ENCODE results near the gene STAT5B. TPM values are rescaled to one million over a fixed set of nuclear protein-coding genes. Genes with fewer than 3 reads are reported as not detected.

STAT5B gene
- total and polyA plus RNA-seq, 2 of the 13 experiments (the other 11 are each of a cell fraction or from before 2014, with no cell fraction given), result 21.0 to 42.8 TPM

DNA sequence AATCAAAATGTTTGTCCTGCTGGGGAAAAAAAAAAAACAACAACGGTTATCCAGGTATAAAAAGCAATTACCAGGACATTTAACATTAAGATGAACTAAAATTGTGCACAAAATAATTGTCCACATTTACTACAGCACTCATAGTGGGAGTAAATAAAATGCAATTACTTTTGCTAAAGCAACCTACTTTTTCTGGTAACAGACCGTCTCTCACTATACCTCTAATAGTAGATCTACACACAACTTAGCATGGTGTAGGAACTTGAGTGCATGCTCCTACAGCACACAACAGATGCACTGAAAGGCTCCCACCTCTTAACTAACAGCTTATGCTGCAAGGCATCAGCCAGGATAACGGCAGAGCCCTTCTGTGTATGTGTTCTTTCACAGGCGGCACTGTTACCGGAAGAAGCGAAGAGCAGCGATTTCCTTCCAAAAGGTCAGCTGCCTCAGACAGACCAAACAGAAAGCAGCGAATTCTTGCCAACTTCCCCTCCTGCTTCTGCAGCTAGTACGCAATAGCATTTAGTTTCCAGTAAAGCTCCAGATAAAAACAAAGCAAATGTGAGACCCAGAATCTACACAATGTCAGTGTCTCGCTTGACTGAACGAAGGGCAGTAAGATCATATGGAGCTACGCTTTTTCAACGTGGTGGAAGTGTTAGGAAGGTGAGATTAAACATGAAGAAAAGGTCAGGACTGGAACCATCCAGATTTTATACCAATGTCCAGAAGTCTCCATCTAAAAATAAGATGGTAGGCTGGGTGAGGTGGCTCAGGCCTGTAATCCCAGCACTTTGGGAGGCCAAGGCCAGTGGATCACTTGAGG, 27.6 kb downstream of the STAT5B start (continued):
- no peak for TF ChIP-seq ZNF672 (CRISPR knock-in tag; IDR thresholded peaks at IDR 0.05)
- TF ChIP-seq, protein P1, sequence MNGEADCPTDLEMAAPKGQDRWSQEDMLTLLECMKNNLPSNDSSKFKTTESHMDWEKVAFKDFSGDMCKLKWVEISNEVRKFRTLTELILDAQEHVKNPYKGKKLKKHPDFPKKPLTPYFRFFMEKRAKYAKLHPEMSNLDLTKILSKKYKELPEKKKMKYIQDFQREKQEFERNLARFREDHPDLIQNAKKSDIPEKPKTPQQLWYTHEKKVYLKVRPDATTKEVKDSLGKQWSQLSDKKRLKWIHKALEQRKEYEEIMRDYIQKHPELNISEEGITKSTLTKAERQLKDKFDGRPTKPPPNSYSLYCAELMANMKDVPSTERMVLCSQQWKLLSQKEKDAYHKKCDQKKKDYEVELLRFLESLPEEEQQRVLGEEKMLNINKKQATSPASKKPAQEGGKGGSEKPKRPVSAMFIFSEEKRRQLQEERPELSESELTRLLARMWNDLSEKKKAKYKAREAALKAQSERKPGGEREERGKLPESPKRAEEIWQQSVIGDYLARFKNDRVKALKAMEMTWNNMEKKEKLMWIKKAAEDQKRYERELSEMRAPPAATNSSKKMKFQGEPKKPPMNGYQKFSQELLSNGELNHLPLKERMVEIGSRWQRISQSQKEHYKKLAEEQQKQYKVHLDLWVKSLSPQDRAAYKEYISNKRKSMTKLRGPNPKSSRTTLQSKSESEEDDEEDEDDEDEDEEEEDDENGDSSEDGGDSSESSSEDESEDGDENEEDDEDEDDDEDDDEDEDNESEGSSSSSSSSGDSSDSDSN (CRISPR knock-in tag; IDR thresholded peaks at IDR 0.05), result 0 out of 2 replicates have a peak, but pooled peaks have one; percentile 49
- no peak for TF ChIP-seq HNRNPUL1 (IDR thresholded peaks at IDR 0.05; ENCODE audit: low read depth, low read length)
- no peak for TF ChIP-seq MAF1 (CRISPR knock-in tag; IDR thresholded peaks at IDR 0.05; ENCODE audit: borderline replicate concordance)
- TF ChIP-seq CHCHD3 (CRISPR knock-in tag; IDR thresholded peaks at IDR 0.05), result no peak
- TF ChIP-seq, protein P2, sequence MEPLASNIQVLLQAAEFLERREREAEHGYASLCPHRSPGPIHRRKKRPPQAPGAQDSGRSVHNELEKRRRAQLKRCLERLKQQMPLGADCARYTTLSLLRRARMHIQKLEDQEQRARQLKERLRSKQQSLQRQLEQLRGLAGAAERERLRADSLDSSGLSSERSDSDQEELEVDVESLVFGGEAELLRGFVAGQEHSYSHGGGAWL (CRISPR knock-in tag; IDR thresholded peaks at IDR 0.05), result 0 out of 2 replicates have a peak, but pooled peaks have one; percentile 43
- TF ChIP-seq, protein P3, sequence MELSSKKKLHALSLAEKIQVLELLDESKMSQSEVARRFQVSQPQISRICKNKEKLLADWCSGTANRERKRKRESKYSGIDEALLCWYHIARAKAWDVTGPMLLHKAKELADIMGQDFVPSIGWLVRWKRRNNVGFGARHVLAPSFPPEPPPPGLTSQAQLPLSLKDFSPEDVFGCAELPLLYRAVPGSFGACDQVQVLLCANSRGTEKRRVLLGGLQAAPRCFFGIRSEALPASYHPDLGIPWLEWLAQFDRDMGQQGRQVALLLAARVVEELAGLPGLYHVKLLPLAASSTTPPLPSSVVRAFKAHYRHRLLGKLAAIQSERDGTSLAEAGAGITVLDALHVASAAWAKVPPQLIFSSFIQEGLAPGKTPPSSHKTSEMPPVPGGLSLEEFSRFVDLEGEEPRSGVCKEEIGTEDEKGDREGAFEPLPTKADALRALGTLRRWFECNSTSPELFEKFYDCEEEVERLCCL (CRISPR knock-in tag; IDR thresholded peaks at IDR 0.05; ENCODE audit: borderline replicate concordance), result no peak
- peak; percentile 58; the same call in 1 of the 2 replicates for TF ChIP-seq ZFX (CRISPR knock-in tag; IDR thresholded peaks at IDR 0.05; ENCODE audit: low read depth)
- no peak for TF ChIP-seq WIZ (CRISPR knock-in tag; IDR thresholded peaks at IDR 0.05)
- TF ChIP-seq KAT2B (IDR thresholded peaks at IDR 0.05; ENCODE audit: borderline replicate concordance, low read depth, low read length), result no peak
- TF ChIP-seq ETV6 (CRISPR knock-in tag; conservative IDR thresholded peaks at IDR 0.05), result no peak
- no peak for TF ChIP-seq ZNF44 (CRISPR knock-in tag; IDR thresholded peaks at IDR 0.05)
- no peak for TF ChIP-seq ZNF30 (CRISPR knock-in tag; IDR thresholded peaks at IDR 0.05)
- TF ChIP-seq, protein P4, sequence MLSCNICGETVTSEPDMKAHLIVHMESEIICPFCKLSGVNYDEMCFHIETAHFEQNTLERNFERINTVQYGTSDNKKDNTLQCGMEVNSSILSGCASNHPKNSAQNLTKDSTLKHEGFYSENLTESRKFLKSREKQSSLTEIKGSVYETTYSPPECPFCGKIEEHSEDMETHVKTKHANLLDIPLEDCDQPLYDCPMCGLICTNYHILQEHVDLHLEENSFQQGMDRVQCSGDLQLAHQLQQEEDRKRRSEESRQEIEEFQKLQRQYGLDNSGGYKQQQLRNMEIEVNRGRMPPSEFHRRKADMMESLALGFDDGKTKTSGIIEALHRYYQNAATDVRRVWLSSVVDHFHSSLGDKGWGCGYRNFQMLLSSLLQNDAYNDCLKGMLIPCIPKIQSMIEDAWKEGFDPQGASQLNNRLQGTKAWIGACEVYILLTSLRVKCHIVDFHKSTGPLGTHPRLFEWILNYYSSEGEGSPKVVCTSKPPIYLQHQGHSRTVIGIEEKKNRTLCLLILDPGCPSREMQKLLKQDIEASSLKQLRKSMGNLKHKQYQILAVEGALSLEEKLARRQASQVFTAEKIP (CRISPR knock-in tag; IDR thresholded peaks at IDR 0.05; ENCODE audit: borderline replicate concordance), result no peak
- TF ChIP-seq IKZF4 (CRISPR knock-in tag; IDR thresholded peaks at IDR 0.05; ENCODE audit: borderline replicate concordance, low read depth, not compliant biosample characterization), result no peak
- TF ChIP-seq, protein P5, sequence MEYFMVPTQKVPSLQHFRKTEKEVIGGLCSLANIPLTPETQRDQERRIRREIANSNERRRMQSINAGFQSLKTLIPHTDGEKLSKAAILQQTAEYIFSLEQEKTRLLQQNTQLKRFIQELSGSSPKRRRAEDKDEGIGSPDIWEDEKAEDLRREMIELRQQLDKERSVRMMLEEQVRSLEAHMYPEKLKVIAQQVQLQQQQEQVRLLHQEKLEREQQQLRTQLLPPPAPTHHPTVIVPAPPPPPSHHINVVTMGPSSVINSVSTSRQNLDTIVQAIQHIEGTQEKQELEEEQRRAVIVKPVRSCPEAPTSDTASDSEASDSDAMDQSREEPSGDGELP (IDR thresholded peaks at IDR 0.05; ENCODE audit: borderline replicate concordance, low read depth), result 0 out of 2 replicates have a peak, but pooled peaks have one; percentile 46
- no peak for TF ChIP-seq KDM5A (IDR thresholded peaks at IDR 0.05; ENCODE audit: borderline replicate concordance, low read length)
- TF ChIP-seq EP300 (IDR thresholded peaks at IDR 0.05; ENCODE audit: low read depth in 2 of 2, low read length in 2 of 2), result no peak
- TF ChIP-seq EP300 (CRISPR knock-in tag; IDR thresholded peaks at IDR 0.05; ENCODE audit: borderline replicate concordance), result peak; percentile 44; the same call in 1 of the 2 replicates
